ENCODE data around the gene TACO1.

DNA sequence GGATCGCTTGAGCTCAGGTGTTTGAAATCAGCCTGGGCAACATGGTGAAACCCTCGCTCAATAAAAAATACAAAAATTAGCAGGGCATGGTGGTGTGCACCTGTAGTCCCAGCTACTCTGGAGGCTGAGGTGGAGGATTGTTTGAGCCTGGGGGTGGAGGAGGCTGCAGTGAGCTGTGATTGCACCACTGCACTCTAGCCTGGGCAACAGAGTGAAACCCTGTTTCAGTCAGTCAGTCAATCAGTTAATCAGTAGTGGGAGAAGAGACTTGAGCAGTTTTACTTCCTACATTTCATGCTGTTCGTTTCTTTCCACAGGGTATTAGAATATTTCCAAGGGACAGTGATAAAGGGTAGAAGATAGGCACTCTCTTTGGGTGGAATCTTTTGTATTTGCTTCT is 30.4 kb downstream of the TACO1 start:
- TF ChIP-seq POLR2A (IDR thresholded peaks at IDR 0.05) (no peak), CTCF (IDR thresholded peaks at IDR 0.05) (no peak), EP300 (IDR thresholded peaks at IDR 0.05) (no peak)

Measured in suprapubic skin (tissue), 3 donors.